ENCODE measurements around the gene CAMTA2. TPM values are rescaled to one million over a fixed set of nuclear protein-coding genes. Genes with fewer than 3 reads are reported as not detected.
"Not testable (repeated sequence)": the region's sequence is repeated elsewhere in the genome, so short reads cannot be mapped to it uniquely, and the experiment has no call there.

Gene CAMTA2
- total RNA-seq, 4 donors from 2014 or later, result 42.4 to 124 (median 88.7) TPM

DNA sequence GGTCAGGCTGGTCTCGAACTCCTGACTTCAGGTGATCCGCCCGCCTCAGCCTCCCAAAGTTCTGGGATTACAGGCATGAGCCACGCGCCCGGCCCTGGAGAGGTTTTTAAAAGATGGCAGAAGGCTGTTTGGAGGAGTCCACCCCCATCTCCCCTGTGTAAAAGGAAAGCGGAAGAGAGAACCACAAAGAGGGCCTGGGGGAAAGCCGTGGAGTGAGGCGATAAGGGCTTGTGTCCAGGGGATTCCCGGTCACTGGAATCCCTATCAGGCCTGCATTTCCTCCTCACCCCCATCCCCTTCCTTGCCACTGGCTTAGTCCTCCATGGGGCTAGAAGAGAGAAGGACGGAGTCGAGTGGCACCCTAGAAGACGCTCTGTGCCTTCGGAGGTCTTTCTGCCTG lies 55.5 kb downstream of the CAMTA2 start, which contains the start of gene GP1BA:
TSS of gene GP1BA (plus strand) at position 315 of the 400 bp plus-strand sequence. CDS start 328 bp downstream, outside the sequence.
- DNase-seq, result no peak
- Histone ChIP-seq H3K27ac (no peak within 1 kb of the TSS), H3K27me3 (no peaks in the 10 kb centered on the region), H3K36me3 (peaks cover 0 to 7% (median 0%) of the 10 kb centered on the region in 3 donors), H3K9me3 (no peaks in the 10 kb centered on the region), H3K4me3 (no peak within 1 kb of the TSS), H3K4me1 (peaks cover 0 to 10% (median 7%) of the 10 kb centered on the region in 4 donors)
- no peak for TF ChIP-seq POLR2A (IDR thresholded peaks at IDR 0.05)
- TF ChIP-seq, protein P1, sequence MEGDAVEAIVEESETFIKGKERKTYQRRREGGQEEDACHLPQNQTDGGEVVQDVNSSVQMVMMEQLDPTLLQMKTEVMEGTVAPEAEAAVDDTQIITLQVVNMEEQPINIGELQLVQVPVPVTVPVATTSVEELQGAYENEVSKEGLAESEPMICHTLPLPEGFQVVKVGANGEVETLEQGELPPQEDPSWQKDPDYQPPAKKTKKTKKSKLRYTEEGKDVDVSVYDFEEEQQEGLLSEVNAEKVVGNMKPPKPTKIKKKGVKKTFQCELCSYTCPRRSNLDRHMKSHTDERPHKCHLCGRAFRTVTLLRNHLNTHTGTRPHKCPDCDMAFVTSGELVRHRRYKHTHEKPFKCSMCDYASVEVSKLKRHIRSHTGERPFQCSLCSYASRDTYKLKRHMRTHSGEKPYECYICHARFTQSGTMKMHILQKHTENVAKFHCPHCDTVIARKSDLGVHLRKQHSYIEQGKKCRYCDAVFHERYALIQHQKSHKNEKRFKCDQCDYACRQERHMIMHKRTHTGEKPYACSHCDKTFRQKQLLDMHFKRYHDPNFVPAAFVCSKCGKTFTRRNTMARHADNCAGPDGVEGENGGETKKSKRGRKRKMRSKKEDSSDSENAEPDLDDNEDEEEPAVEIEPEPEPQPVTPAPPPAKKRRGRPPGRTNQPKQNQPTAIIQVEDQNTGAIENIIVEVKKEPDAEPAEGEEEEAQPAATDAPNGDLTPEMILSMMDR (IDR thresholded peaks at IDR 0.05), result no peak

DNA sequence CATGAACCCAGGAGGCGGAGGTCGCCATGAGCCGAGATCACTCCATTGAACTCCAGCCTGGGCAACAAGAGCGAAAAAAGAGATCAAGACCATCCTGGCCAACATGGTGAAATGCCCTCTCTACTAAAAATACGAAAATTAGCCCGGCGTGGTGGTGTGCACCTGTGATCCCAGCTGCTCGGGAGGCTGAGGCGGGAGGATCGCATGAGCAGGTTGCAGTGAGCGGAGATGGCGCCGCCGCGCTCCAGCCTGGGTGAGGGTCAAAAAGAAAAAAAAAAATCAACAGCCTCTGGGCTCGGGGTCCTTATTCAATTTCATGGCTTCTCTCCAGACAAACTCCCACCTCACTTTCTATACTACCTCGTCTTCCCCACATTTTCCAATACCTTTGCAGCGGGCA lies 58.6 kb downstream of the CAMTA2 start:
- TF ChIP-seq, protein P1 (IDR thresholded peaks at IDR 0.05), result no peak
- no peak for TF ChIP-seq POLR2A (IDR thresholded peaks at IDR 0.05)
- Histone ChIP-seq H3K27me3 (no peaks in the 10 kb centered on the region), H3K36me3 (no peaks in the 10 kb centered on the region), H3K4me3 (no peak overlapping the region), H3K9me3 (no peaks in the 10 kb centered on the region), H3K4me1 (peaks cover 0 to 2% (median under 1%) of the 10 kb centered on the region in 4 donors), H3K27ac (no peak overlapping the region)
- DNase-seq, result no peak

DNA sequence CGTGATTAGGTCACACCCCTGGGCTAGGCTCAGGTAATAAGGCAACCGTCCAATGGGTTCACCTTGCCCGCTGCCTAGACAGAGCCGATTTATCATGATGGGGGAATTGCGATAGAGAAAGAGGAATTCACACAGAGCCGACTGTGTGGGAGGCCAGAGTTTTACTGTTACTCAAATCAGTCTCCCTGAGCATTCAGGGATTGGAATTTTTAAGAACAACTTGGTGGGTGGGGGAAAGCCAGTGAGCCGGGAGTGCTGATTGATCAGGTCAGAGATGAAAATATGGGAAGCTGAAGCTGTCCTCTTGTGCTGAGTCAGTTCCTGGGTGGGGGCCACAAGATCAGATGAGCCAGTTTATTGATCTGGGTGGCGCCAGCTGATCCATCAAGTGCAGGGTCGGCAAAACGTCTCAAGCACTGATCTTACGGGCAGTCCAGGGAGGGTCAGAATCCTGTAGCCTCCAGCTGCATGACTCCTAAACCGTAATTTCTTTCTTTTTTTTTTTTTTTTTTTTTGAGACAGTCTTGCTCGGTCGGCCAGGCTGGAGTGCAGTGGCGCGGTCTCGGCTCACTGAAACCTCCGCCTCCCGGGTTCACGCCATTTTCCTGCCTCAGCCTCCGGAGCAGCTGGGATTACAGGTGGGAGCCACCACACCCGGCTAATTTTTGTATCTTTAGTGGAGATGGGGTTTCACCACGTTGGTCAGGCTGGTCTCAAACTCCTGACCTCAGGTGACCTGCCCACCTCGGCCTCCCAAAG lies 60.7 kb downstream of the CAMTA2 start:
- not testable (repeated sequence) for DNase-seq, H3K27me3 ChIP-seq, H3K27ac ChIP-seq, H3K4me1 ChIP-seq, H3K4me3 ChIP-seq, H3K36me3 ChIP-seq, H3K9me3 ChIP-seq

DNA sequence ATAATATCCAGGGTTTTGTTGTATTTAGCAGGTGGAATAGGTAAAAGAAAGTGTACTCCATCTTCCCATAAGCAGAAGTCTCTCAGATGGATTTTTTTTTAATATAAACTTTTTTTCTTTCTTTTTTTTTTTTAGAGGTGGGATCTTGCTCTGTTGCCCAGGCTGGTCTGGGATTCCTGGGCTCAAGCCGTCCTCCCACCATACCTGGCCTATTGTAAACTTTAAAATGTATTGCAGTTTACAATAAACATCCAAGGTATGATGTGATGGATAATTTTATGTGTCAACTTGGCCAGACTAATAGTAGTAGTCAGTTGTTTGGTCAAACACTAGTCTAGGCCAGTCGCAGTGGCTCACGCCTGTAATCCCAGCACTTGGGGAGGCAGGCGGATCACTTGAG lies 66.2 kb downstream of the CAMTA2 start:
- Histone ChIP-seq H3K36me3 (no peaks in the 10 kb centered on the region), H3K27me3 (no peaks in the 10 kb centered on the region), H3K4me3 (no peak overlapping the region), H3K9me3 (no peaks in the 10 kb centered on the region), H3K4me1 (no peaks in the 10 kb centered on the region), H3K27ac (no peak overlapping the region)
- TF ChIP-seq POLR2A (IDR thresholded peaks at IDR 0.05), result no peak
- TF ChIP-seq, protein P1 (IDR thresholded peaks at IDR 0.05), result no peak
- no peak for DNase-seq

DNA sequence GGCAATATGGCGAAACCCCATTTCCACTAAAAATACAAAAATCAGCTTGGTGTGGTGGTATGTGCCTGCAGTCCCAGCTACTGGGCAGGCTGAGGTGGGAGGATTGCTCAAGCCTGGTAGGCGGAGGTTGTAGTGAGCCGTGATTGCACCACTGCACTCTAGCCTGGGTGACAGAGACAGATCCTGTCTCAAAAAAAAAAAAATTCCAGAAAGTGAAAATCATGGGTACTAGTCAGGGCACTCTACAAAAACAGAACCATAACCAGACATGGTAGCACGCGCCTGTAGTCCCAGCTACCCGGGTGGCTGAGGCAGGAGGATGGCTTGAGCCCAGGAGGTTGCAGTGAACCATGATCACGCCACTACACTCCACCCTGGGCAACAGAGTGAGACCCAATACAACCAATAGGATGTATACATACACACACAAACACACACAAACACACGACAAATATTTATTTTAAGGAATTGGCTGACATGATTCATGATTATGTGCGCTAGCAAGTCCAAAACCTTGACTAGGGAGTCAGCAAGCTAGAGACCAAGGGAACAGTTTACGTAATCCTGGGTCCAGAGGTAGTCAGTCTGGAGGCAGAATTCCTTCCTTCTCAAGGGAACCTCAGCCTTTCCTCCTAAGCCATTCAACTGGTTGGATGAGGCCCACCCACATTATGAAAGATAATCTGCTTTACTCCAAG lies 67.0 kb downstream of the CAMTA2 start:
- Histone ChIP-seq H3K27ac (no peak overlapping the region), H3K4me3 (no peak overlapping the region), H3K27me3 (no peaks in the 10 kb centered on the region), H3K36me3 (no peaks in the 10 kb centered on the region), H3K4me1 (no peaks in the 10 kb centered on the region), H3K9me3 (no peaks in the 10 kb centered on the region)
- TF ChIP-seq, protein P1 (IDR thresholded peaks at IDR 0.05), result no peak
- TF ChIP-seq POLR2A (IDR thresholded peaks at IDR 0.05), result no peak
- no peak for DNase-seq

DNA sequence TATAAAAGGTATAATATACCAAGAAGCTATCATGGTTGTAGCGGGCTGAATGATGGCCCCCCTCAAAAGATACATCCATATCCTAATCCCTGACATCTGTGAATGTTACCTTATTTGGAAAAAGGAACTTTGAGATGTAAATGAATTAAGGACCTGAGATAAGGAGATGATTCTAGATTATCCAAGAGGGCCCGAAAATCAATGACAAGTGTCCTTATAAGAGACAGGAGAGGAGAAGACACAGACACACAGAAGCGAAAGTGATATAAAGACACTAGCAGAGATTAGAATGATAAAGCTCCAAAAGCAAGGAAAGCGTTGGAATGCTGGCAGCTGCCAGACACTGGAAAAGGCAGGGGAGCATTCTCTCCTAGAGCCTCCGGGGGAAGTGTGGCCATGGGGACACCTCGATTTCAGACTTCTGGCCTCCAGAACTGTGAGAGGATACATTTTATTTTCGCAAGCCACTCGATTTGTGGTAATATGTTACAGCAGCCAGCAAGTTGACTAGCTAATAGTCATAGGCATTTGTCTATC lies 67.9 kb downstream of the CAMTA2 start:
- DNase-seq, result no peak
- H3K36me3 ChIP-seq, result no peaks in the 10 kb centered on the region
- H3K9me3 ChIP-seq, result no peaks in the 10 kb centered on the region
- no peak overlapping the region for H3K27ac ChIP-seq
- TF ChIP-seq, protein P1 (IDR thresholded peaks at IDR 0.05), result no peak
- TF ChIP-seq POLR2A (IDR thresholded peaks at IDR 0.05), result no peak
- no peaks in the 10 kb centered on the region for H3K27me3 ChIP-seq
- no peak overlapping the region for H3K4me3 ChIP-seq
- H3K4me1 ChIP-seq, result no peaks in the 10 kb centered on the region

All from Peyer's patch (tissue), 4 donors.